ENCODE results near the gene GPBP1L1. TPM values are rescaled to one million over a fixed set of nuclear protein-coding genes. Genes with fewer than 3 reads are reported as not detected.

GPBP1L1 gene
- total RNA-seq, 3 donors from 2014 or later, result 167 to 246 (median 179) TPM

GRCh38 chr1:45668526-45668925 lies 17.8 kb downstream of the GPBP1L1 start:
- no peak overlapping the region for H3K4me3 ChIP-seq
- ATAC-seq (no peak), DNase-seq (no peak)
- no peak for TF ChIP-seq CTCF (IDR thresholded peaks at IDR 0.05)
- H3K36me3 ChIP-seq (ENCODE audit: low read depth), result no peaks in the 10 kb centered on the region
- no peaks in the 10 kb centered on the region for H3K9me3 ChIP-seq
- peaks cover 26% of the 10 kb centered on the region for H3K4me1 ChIP-seq (ENCODE audit: low read depth)
- intact Hi-C loops (cut with DNase I, micrococcal nuclease), result no loop called here

- H3K4me1 ChIP-seq (ENCODE audit: low read depth), result peaks cover 25% of the 10 kb centered on the region
- H3K36me3 ChIP-seq (ENCODE audit: low read depth), result no peaks in the 10 kb centered on the region
- H3K4me3 ChIP-seq, result no peak overlapping the region
- no peak for TF ChIP-seq CTCF (IDR thresholded peaks at IDR 0.05)
- no peak for ATAC-seq
- DNase-seq, result no peak
- no peaks in the 10 kb centered on the region for H3K9me3 ChIP-seq
- intact Hi-C loops (cut with DNase I, micrococcal nuclease), result no loop called here
Observed at GRCh38 chr1:45667321-45668111, 18.8 kb downstream of the GPBP1L1 start.

GRCh38 chr1:45666836-45667235 lies 19.5 kb downstream of the GPBP1L1 start:
- H3K36me3 ChIP-seq (ENCODE audit: low read depth), result no peaks in the 10 kb centered on the region
- intact Hi-C loops (cut with DNase I, micrococcal nuclease), result no loop called here
- TF ChIP-seq CTCF (IDR thresholded peaks at IDR 0.05), result no peak
- H3K4me3 ChIP-seq, result no peak overlapping the region
- no peaks in the 10 kb centered on the region for H3K9me3 ChIP-seq
- ATAC-seq (no peak), DNase-seq (no peak)
- H3K4me1 ChIP-seq (ENCODE audit: low read depth), result peaks cover 25% of the 10 kb centered on the region

GRCh38 chr1:45660336-45660735 lies 26.0 kb downstream of the GPBP1L1 start:
- Histone ChIP-seq H3K4me3 (no peak overlapping the region), H3K9me3 (no peaks in the 10 kb centered on the region), H3K36me3 (ENCODE audit: low read depth) (peaks cover 7% of the 10 kb centered on the region), H3K4me1 (ENCODE audit: low read depth) (peaks cover 15% of the 10 kb centered on the region)
- intact Hi-C loops (cut with DNase I, micrococcal nuclease), result no loop called here
- no peak for ATAC-seq
- DNase-seq, result no peak
- TF ChIP-seq CTCF (IDR thresholded peaks at IDR 0.05), result no peak

GRCh38 chr1:45659222-45659621 lies 27.1 kb downstream of the GPBP1L1 start:
- DNase-seq (no peak), ATAC-seq (no peak)
- no peak for TF ChIP-seq CTCF (IDR thresholded peaks at IDR 0.05)
- no peaks in the 10 kb centered on the region for H3K9me3 ChIP-seq
- no peak overlapping the region for H3K4me3 ChIP-seq
- peaks cover 11% of the 10 kb centered on the region for H3K36me3 ChIP-seq (ENCODE audit: low read depth)
- intact Hi-C loops (cut with DNase I, micrococcal nuclease), result no loop called here
- H3K4me1 ChIP-seq (ENCODE audit: low read depth), result peaks cover 15% of the 10 kb centered on the region

All from mucosa of descending colon (tissue), 3 donors.